ENCODE data around the gene ZFP36L1. TPM values are rescaled to one million over a fixed set of nuclear protein-coding genes. Genes with fewer than 3 reads are reported as not detected.

Gene ZFP36L1
- polyA plus RNA-seq, 1 donor: 163 TPM

GRCh38 chr14:68816183-68816942, 23.5 kb upstream of the ZFP36L1 start:
- DNase-seq (ENCODE audit: low read depth): no peak

- DNase-seq (ENCODE audit: low read depth): no peak
Measured at GRCh38 chr14:68815298-68816182, 22.7 kb upstream of the ZFP36L1 start.

- no peak for DNase-seq (ENCODE audit: low read depth)
Measured at GRCh38 chr14:68814539-68815297, 21.9 kb upstream of the ZFP36L1 start.

- no peak for DNase-seq (ENCODE audit: low read depth)
Measured at GRCh38 chr14:68814238-68814538, 21.3 kb upstream of the ZFP36L1 start.

- no peak for DNase-seq (ENCODE audit: low read depth)
Measured at GRCh38 chr14:68813318-68813838, 20.5 kb upstream of the ZFP36L1 start.

- DNase-seq (ENCODE audit: low read depth): no peak
Measured at GRCh38 chr14:68811171-68811570, 18.3 kb upstream of the ZFP36L1 start.

- DNase-seq (ENCODE audit: low read depth): no peak
Measured at GRCh38 chr14:68810173-68811153, 17.6 kb upstream of the ZFP36L1 start.

GRCh38 chr14:68809524-68809923, 16.7 kb upstream of the ZFP36L1 start:
- no peak for DNase-seq (ENCODE audit: low read depth)

- DNase-seq (ENCODE audit: low read depth): no peak
Measured at GRCh38 chr14:68808696-68809480, 16.0 kb upstream of the ZFP36L1 start.

GRCh38 chr14:68807987-68808386, 15.1 kb upstream of the ZFP36L1 start:
- no peak for DNase-seq (ENCODE audit: low read depth)

GRCh38 chr14:68807148-68807600, 14.3 kb upstream of the ZFP36L1 start:
- no peak for DNase-seq (ENCODE audit: low read depth)

GRCh38 chr14:68806526-68807147, 13.8 kb upstream of the ZFP36L1 start:
- DNase-seq (ENCODE audit: low read depth): no peak

GRCh38 chr14:68805414-68805813, 12.5 kb upstream of the ZFP36L1 start:
- DNase-seq (ENCODE audit: low read depth): no peak

- DNase-seq (ENCODE audit: low read depth): no peak
Measured at GRCh38 chr14:68801631-68802030, 8.8 kb upstream of the ZFP36L1 start.

GRCh38 chr14:68800953-68801352, 8.1 kb upstream of the ZFP36L1 start:
- DNase-seq (ENCODE audit: low read depth): no peak

GRCh38 chr14:68800390-68800789, 7.5 kb upstream of the ZFP36L1 start:
- no peak for DNase-seq (ENCODE audit: low read depth)

GRCh38 chr14:68798621-68799020, 5.8 kb upstream of the ZFP36L1 start:
- no peak for DNase-seq (ENCODE audit: low read depth)

- no peak for DNase-seq (ENCODE audit: low read depth)
Measured at GRCh38 chr14:68797121-68797670, 4.3 kb upstream of the ZFP36L1 start.

- DNase-seq (ENCODE audit: low read depth): no peak
Measured at GRCh38 chr14:68796418-68797101, 3.7 kb upstream of the ZFP36L1 start.

Measured in forelimb muscle (tissue), 1 donor.